Keratinocyte (primary cell): Measurements from ENCODE around the gene FAF1. TPM values are rescaled to one million over a fixed set of nuclear protein-coding genes. Genes with fewer than 3 reads are reported as not detected.

Experiments used
- DNase-seq: peaks from one replicate; pipeline ENCODE4 v3.0.0-alpha.2; 2011; ENCODE audit warnings: low read depth, missing footprints, low spot score
- FAIRE-seq: peaks from 2 replicates; lab custom pipeline; 2011; peaks lifted over from hg19 to GRCh38; lab: Jason Lieb, UNC
- H2AFZ ChIP-seq: 2 replicates; pipeline ENCODE4 v1.6.0; 2012; ENCODE audit warnings: low read length, control low read depth, inconsistent platforms; ENCODE audit not compliant: control insufficient read depth
- H3K27ac ChIP-seq: 2 replicates; pipeline ENCODE4 v1.5.1; 2011; ENCODE audit warnings: low read length; ENCODE audit not compliant: control insufficient read depth, insufficient read depth
- H3K27me3 ChIP-seq: 3 replicates; pipeline ENCODE4 v1.6.0; 2011; ENCODE audit warnings: low read length; ENCODE audit not compliant: control insufficient read depth, insufficient read depth; ENCODE audit errors: extremely low read depth
- H3K36me3 ChIP-seq, 2 experiments: 2 replicates in 1 of 2; 3 replicates in 1 of 2; pipeline ENCODE4 v1.5.1; 2011; ENCODE audit warnings: low read length in 2 of 2, mild to moderate bottlenecking in 1 of 2; ENCODE audit not compliant: control insufficient read depth in 2 of 2, insufficient read depth in 2 of 2; ENCODE audit errors: extremely low read depth in 1 of 2
- H3K4me1 ChIP-seq: 3 replicates; pipeline ENCODE4 v1.5.1; 2011; ENCODE audit warnings: low read length; ENCODE audit not compliant: control insufficient read depth, insufficient read depth; ENCODE audit errors: extremely low read depth
- H3K4me2 ChIP-seq: 3 replicates; pipeline ENCODE4 v1.6.0; 2011; ENCODE audit warnings: low read depth, low read length; ENCODE audit not compliant: control insufficient read depth, insufficient read depth; ENCODE audit errors: extremely low read depth
- H3K4me3 ChIP-seq, 3 experiments: fragments of 200-600 bp in 1 of 3; sonication (generic) in 1 of 3; 2 replicates in 2 of 3; 3 replicates in 1 of 3; pipeline ENCODE4 v1.5.1; 2011 to 2016; ENCODE audit warnings: low read length in 3 of 3, mild to moderate bottlenecking in 3 of 3, control low read depth in 2 of 3, inconsistent platforms in 1 of 3, low read depth in 1 of 3, mixed read lengths in 1 of 3, mixed run types in 1 of 3, moderate library complexity in 1 of 3; ENCODE audit not compliant: control insufficient read depth in 2 of 3, insufficient read depth in 2 of 3; ENCODE audit errors: extremely low read depth in 1 of 3
- H3K79me2 ChIP-seq: 2 replicates; pipeline ENCODE4 v1.6.0; 2012; ENCODE audit warnings: low read length; ENCODE audit not compliant: control insufficient read depth, insufficient read depth
- H3K9ac ChIP-seq: 3 replicates; pipeline ENCODE4 v1.6.0; 2011; ENCODE audit warnings: low read length; ENCODE audit not compliant: control insufficient read depth, insufficient read depth; ENCODE audit errors: extremely low read depth
- H3K9me1 ChIP-seq: 3 replicates; pipeline ENCODE4 v1.6.0; 2011; ENCODE audit warnings: low read length; ENCODE audit not compliant: control insufficient read depth, insufficient read depth; ENCODE audit errors: extremely low read depth
- H3K9me3 ChIP-seq: 2 replicates; pipeline ENCODE4 v1.5.1; 2012; ENCODE audit warnings: low read depth, low read length; ENCODE audit not compliant: control insufficient read depth
- H4K20me1 ChIP-seq: 3 replicates; pipeline ENCODE4 v1.6.0; 2011; ENCODE audit warnings: low read length; ENCODE audit not compliant: control insufficient read depth, insufficient read depth; ENCODE audit errors: extremely low read depth
- EZH2 ChIP-seq: IDR thresholded peaks from one replicate; pipeline ENCODE4 v1.6.1; 2012; ENCODE audit warnings: inconsistent platforms, mild to moderate bottlenecking, low read length, moderate library complexity
- dilution Hi-C: fragments of 300-500 bp; cut with MboI; formaldehyde crosslinking; loops from one replicate; pipeline ENCODE4 v1.7.0; 2020; ENCODE audit warnings: low sequenced_read_pairs; ENCODE audit not compliant: extremely low pct_ligation_motif_present
- polyA plus RNA-seq, 5 experiments: library from polyadenylated mRNA; depleted of rRNA in 3 of 5; stranded (reverse) in 3 of 5; stranded (forward) in 1 of 5; unstranded in 1 of 5; fragments of >200 nt; gene quantifications; 1 replicate in 1 of 5; 2 replicates in 3 of 5; 3 replicates in 1 of 5; pipeline versions ENCODE4 v1.2.1 to v1.2.3, GENCODE V29; 2011 to 2012; ENCODE audit warnings: missing spikeins in 2 of 5, low read depth in 1 of 5, low replicate concordance in 1 of 5
- TF ChIP-seq, protein P1 (sequence below), 3 experiments: IDR thresholded peaks in 1 of 3; conservative IDR thresholded peaks in 1 of 3; optimal IDR thresholded peaks in 1 of 3; 2 replicates in 2 of 3; 3 replicates in 1 of 3; pipeline versions ENCODE3 to v1.5.1; 2011; ENCODE audit warnings: low read length in 3 of 3, mild to moderate bottlenecking in 3 of 3, moderate library complexity in 2 of 3, control low read depth in 1 of 3, inconsistent platforms in 1 of 3; ENCODE audit not compliant: insufficient read depth in 2 of 3; ENCODE audit errors: extremely low read depth in 1 of 3

FAF1 gene
- polyA plus RNA-seq, 1 donor (not counting 4 experiments of a cell fraction or from before 2014, with no cell fraction given), result 33.1 TPM

DNA sequence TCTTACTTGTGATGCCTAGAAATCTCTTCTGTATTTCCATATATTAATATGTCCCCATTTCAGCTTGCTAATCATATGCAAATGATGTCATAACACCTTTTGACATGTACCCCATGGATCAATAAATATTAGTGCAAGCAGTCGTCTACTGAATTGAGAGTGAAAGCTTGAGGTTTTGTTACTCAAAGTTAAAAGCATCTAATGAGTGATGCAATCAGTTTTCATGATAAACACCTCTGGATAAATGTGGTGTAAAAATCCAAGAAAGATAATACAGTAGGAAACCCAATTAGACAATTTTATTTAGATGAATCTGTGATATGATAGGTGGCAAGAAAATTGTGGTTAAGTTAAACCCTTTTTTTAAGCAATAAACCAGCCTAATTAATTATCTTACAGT, 395.6 kb downstream of the FAF1 start:
- dilution Hi-C loops, result no loop called here
- H2AFZ ChIP-seq, result no peak overlapping the region
- no peaks in the 10 kb centered on the region for H3K9me1 ChIP-seq
- no peaks in the 10 kb centered on the region for H3K4me1 ChIP-seq
- H3K27ac ChIP-seq, result no peak overlapping the region
- H3K4me3 ChIP-seq, result no peak overlapping the region
- no peaks in the 10 kb centered on the region for H4K20me1 ChIP-seq
- H3K9me3 ChIP-seq, result no peaks in the 10 kb centered on the region
- no peak overlapping the region for H3K4me2 ChIP-seq
- TF ChIP-seq, protein P1, sequence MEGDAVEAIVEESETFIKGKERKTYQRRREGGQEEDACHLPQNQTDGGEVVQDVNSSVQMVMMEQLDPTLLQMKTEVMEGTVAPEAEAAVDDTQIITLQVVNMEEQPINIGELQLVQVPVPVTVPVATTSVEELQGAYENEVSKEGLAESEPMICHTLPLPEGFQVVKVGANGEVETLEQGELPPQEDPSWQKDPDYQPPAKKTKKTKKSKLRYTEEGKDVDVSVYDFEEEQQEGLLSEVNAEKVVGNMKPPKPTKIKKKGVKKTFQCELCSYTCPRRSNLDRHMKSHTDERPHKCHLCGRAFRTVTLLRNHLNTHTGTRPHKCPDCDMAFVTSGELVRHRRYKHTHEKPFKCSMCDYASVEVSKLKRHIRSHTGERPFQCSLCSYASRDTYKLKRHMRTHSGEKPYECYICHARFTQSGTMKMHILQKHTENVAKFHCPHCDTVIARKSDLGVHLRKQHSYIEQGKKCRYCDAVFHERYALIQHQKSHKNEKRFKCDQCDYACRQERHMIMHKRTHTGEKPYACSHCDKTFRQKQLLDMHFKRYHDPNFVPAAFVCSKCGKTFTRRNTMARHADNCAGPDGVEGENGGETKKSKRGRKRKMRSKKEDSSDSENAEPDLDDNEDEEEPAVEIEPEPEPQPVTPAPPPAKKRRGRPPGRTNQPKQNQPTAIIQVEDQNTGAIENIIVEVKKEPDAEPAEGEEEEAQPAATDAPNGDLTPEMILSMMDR (optimal IDR thresholded peaks at IDR 0.05 in 1 of 3, IDR thresholded peaks at IDR 0.05 in 1 of 3, conservative IDR thresholded peaks at IDR 0.05 in 1 of 3; ENCODE audit: extremely low read depth in 1 of 3, insufficient read depth in 2 of 3, low read length in 3 of 3), result no peak
- TF ChIP-seq EZH2, result no peak
- no peaks in the 10 kb centered on the region for H3K27me3 ChIP-seq
- FAIRE-seq (no peak), DNase-seq (no peak)
- peaks cover 2 to 4% of the 10 kb centered on the region in 2 experiments for H3K36me3 ChIP-seq
- no peaks in the 10 kb centered on the region for H3K79me2 ChIP-seq
- H3K9ac ChIP-seq, result no peak overlapping the region

DNA sequence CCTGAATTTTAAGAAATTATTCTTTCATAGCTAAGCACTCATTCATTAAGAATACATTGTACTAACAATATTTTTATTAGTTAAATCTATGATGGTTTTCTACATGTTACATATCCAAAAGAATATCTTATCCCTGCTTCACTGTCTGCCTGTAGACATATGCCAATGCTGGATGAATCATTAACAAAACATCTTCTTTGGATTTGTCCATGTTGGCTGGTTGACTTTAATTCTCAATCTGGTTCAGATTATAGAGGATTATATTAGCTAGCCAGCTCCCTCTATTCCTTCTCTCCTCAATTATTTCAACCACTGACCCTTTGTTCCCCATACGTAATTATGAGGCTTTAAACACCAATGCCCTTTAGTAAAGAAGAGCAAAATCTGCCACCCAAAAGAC, 398.0 kb downstream of the FAF1 start:
- Histone ChIP-seq H3K4me1 (no peaks in the 10 kb centered on the region), H2AFZ (no peak overlapping the region), H3K4me3 (no peak overlapping the region), H3K9me3 (no peaks in the 10 kb centered on the region), H3K36me3 (peaks cover 2 to 4% of the 10 kb centered on the region in 2 experiments), H4K20me1 (no peaks in the 10 kb centered on the region), H3K9me1 (no peaks in the 10 kb centered on the region), H3K4me2 (no peak overlapping the region), H3K9ac (no peak overlapping the region), H3K79me2 (no peaks in the 10 kb centered on the region), H3K27ac (no peak overlapping the region), H3K27me3 (no peaks in the 10 kb centered on the region)
- DNase-seq, result no peak
- TF ChIP-seq, protein P1 (optimal IDR thresholded peaks at IDR 0.05 in 1 of 3, IDR thresholded peaks at IDR 0.05 in 1 of 3, conservative IDR thresholded peaks at IDR 0.05 in 1 of 3; ENCODE audit: extremely low read depth in 1 of 3, insufficient read depth in 2 of 3, low read length in 3 of 3), result no peak
- no peak for TF ChIP-seq EZH2
- dilution Hi-C loops, result no loop called here
- no peak for FAIRE-seq
